Spleen (tissue), 11 donors: Measurements from ENCODE around the gene KCNQ1. TPM values are rescaled to one million over a fixed set of nuclear protein-coding genes. Genes with fewer than 3 reads are reported as not detected.
A peak's percentile ranks its signal among the peaks of the same experiment; 100 is the strongest.

Experiments
- DNase-seq: peaks from one replicate; pipeline ENCODE4 v3.0.0-alpha.2; 2020
- H3K27ac ChIP-seq, 8 donors: fragments of 200-600 bp; sonication (generic) in 7 of 8; 1 replicate in 4 of 8; 2 replicates in 4 of 8; pipeline versions ENCODE4 v1.5.0 to v1.8.0; 2016 to 2021; ENCODE audit warnings: inconsistent platforms in 4 of 8, mild to moderate bottlenecking in 4 of 8, moderate library complexity in 1 of 8
- H3K27me3 ChIP-seq, 7 donors: fragments of 200-600 bp; sonication (generic) in 6 of 7; replicated peaks in 1 of 7; 1 replicate in 4 of 7; 2 replicates in 3 of 7; pipeline versions ENCODE4 v1.5.0 to v1.8.0; 2016 to 2021; ENCODE audit warnings: inconsistent platforms in 3 of 7, mild to moderate bottlenecking in 1 of 7
- H3K36me3 ChIP-seq, 6 donors: fragments of 200-600 bp; sonication (generic) in 5 of 6; 1 replicate in 4 of 6; 2 replicates in 2 of 6; pipeline versions ENCODE4 v1.5.0 to v1.8.0; 2016 to 2021; ENCODE audit warnings: inconsistent platforms in 2 of 6
- H3K4me1 ChIP-seq, 6 donors: fragments of 200-600 bp; sonication (generic) in 5 of 6; 1 replicate in 3 of 6; 2 replicates in 3 of 6; pipeline versions ENCODE4 v1.5.0 to v1.8.0; 2016 to 2021; ENCODE audit warnings: inconsistent platforms in 3 of 6
- H3K4me3 ChIP-seq, 8 donors: fragments of 200-600 bp; sonication (generic) in 7 of 8; 1 replicate in 4 of 8; 2 replicates in 4 of 8; pipeline versions ENCODE4 v1.5.0 to v1.8.0; 2016 to 2021; ENCODE audit warnings: inconsistent platforms in 4 of 8, mild to moderate bottlenecking in 4 of 8, moderate library complexity in 2 of 8
- H3K9me3 ChIP-seq, 8 donors: fragments of 200-600 bp; sonication (generic) in 7 of 8; 1 replicate in 4 of 8; 2 replicates in 4 of 8; pipeline versions ENCODE4 v1.5.0 to v1.8.0; 2016 to 2021; ENCODE audit warnings: inconsistent platforms in 4 of 8
- CTCF ChIP-seq, 11 experiments: fragments of 200-600 bp in 7 of 11; fragments of 450-650 bp in 4 of 11; sonication (generic) in 4 of 11; IDR thresholded peaks in 8 of 11; conservative IDR thresholded peaks in 3 of 11; 1 replicate in 7 of 11; 2 replicates in 4 of 11; pipeline versions ENCODE4 v1.4.0 to v1.8.0; 2016 to 2021; ENCODE audit warnings: antibody characterized with exemption in 11 of 11, inconsistent platforms in 4 of 11, mild to moderate bottlenecking in 1 of 11
- POLR2A ChIP-seq, 3 donors: fragments of 450-650 bp; IDR thresholded peaks; one replicate each; pipeline ENCODE4 v1.5.1; 2017; ENCODE audit warnings: antibody characterized with exemption in 3 of 3, mild to moderate bottlenecking in 1 of 3
- POLR2AphosphoS5 ChIP-seq, 3 donors: sonication (generic); formaldehyde crosslinking; IDR thresholded peaks; one replicate each; pipeline ENCODE4 v1.5.1; 2017; ENCODE audit warnings: antibody characterized with exemption in 3 of 3
- WGBS, 5 donors: extraction: QIAGEN DNeasy Blood & Tissue Kit in 3 of 5; methylation state at CpG; one replicate each; pipeline versions ENCODE4 v1.1.5 to v1.1.7; 2013 to 2018; 5-methylcytosine and 5-hydroxymethylcytosine counted together
- intact Hi-C: fragments of 100-400 bp; cut with DNase I; formaldehyde crosslinking; loops from one replicate; pipeline ENCODE4 v1.15.0; 2023; ENCODE audit warnings: low total_unique reads
- polyA plus RNA-seq, 3 donors: library from polyadenylated mRNA; stranded (reverse); fragments of 200-250 nt; gene quantifications; one replicate each; pipeline ENCODE4 v1.2.1, GENCODE V29; 2013
- total RNA-seq, 7 donors: library from RNA; depleted of rRNA in 3 of 7; stranded (reverse); fragments of >200 nt in 3 of 7; fragmentation: NEBNext Ultra II Directional in 4 of 7; extraction: Animal tissue kit (Norgen Biotek cat#: 25700) in 4 of 7; gene quantifications; one replicate each; pipeline versions ENCODE4 v1.1.0 to v1.2.1, GENCODE V29; 2016 to 2021
- donor health status: healthy with polysubstance abuse.
- donor health status: DM: no; HTN: no; CAD: no; lungs with moderate emphysema.
- donor health status: DM: no; HTN: no; CAD: no.
- donor health status: Bipolar disorder and iron deficiency.
- donor health status: healthy.
- donor health status: DM: no; HTN: no; CAD: no.
- donor health status: DM: yes; HTN: yes; CAD: no.

KCNQ1 gene
- total and polyA plus RNA-seq, 10 donors, result 3.3 to 21.6 (median 13.5) TPM

GRCh38 chr11:2662024-2662312 lies 217.2 kb downstream of the KCNQ1 start:
- H3K4me3 ChIP-seq, result no peak overlapping the region
- TF ChIP-seq POLR2A (IDR thresholded peaks at IDR 0.05) (no peak), CTCF (IDR thresholded peaks at IDR 0.05 in 8 of 11, conservative IDR thresholded peaks at IDR 0.05 in 3 of 11) (no peak), POLR2AphosphoS5 (IDR thresholded peaks at IDR 0.05) (no peak)
- H3K4me1 ChIP-seq, result no peaks in the 10 kb centered on the region
- intact Hi-C loops, result no loop called here
- peaks cover 0 to 32% (median 26%) of the 10 kb centered on the region in 8 donors for H3K9me3 ChIP-seq
- H3K36me3 ChIP-seq, result peaks cover 0 to 60% (median 6%) of the 10 kb centered on the region in 6 donors
- 91 to 99% (median 95%) methylated on average over 4 to 5 of the region's 5 CpGs for WGBS, 5 donors
- peak; percentile 29 for DNase-seq
- H3K27me3 ChIP-seq, result no peaks in the 10 kb centered on the region
- H3K27ac ChIP-seq, result no peak overlapping the region

- Histone ChIP-seq H3K27ac (no peak overlapping the region), H3K27me3 (no peaks in the 10 kb centered on the region), H3K4me3 (no peak overlapping the region), H3K4me1 (no peaks in the 10 kb centered on the region), H3K36me3 (peaks cover 0 to 67% (median 6%) of the 10 kb centered on the region in 6 donors), H3K9me3 (peaks cover 0 to 32% (median 26%) of the 10 kb centered on the region in 8 donors)
- peak; percentile 32 for DNase-seq
- TF ChIP-seq POLR2A (IDR thresholded peaks at IDR 0.05) (no peak), CTCF (IDR thresholded peaks at IDR 0.05 in 8 of 11, conservative IDR thresholded peaks at IDR 0.05 in 3 of 11) (no peak)
- 94 to 95% (median 94%) methylated on average over 19 of the region's 19 CpGs for WGBS, 5 donors
- intact Hi-C loops, result no loop called here
Measured at GRCh38 chr11:2662430-2663299, 217.9 kb downstream of the KCNQ1 start.

GRCh38 chr11:2663506-2663905 lies 218.7 kb downstream of the KCNQ1 start:
- 95 to 100% (median 98%) methylated on average over 1 to 2 of the region's 2 CpGs for WGBS, 5 donors
- peak; percentile 42 for DNase-seq
- TF ChIP-seq POLR2A (IDR thresholded peaks at IDR 0.05) (no peak), POLR2AphosphoS5 (IDR thresholded peaks at IDR 0.05) (no peak), CTCF (IDR thresholded peaks at IDR 0.05 in 8 of 11, conservative IDR thresholded peaks at IDR 0.05 in 3 of 11) (no peak)
- H3K27me3 ChIP-seq, result no peaks in the 10 kb centered on the region
- H3K4me3 ChIP-seq, result no peak overlapping the region
- peaks cover 0 to 67% (median 6%) of the 10 kb centered on the region in 6 donors for H3K36me3 ChIP-seq
- peaks cover 0 to 32% (median 23%) of the 10 kb centered on the region in 8 donors for H3K9me3 ChIP-seq
- intact Hi-C loops, result no loop called here
- H3K4me1 ChIP-seq, result no peaks in the 10 kb centered on the region
- no peak overlapping the region for H3K27ac ChIP-seq

GRCh38 chr11:2663915-2664314 lies 219.1 kb downstream of the KCNQ1 start:
- Histone ChIP-seq H3K4me3 (no peak overlapping the region), H3K27ac (no peak overlapping the region), H3K36me3 (peaks cover 0 to 64% (median 6%) of the 10 kb centered on the region in 6 donors), H3K9me3 (peaks cover 0 to 32% (median 22%) of the 10 kb centered on the region in 8 donors), H3K27me3 (no peaks in the 10 kb centered on the region), H3K4me1 (no peaks in the 10 kb centered on the region)
- TF ChIP-seq POLR2AphosphoS5 (IDR thresholded peaks at IDR 0.05), result no peak
- no peak for TF ChIP-seq CTCF (IDR thresholded peaks at IDR 0.05 in 8 of 11, conservative IDR thresholded peaks at IDR 0.05 in 3 of 11)
- TF ChIP-seq POLR2A (IDR thresholded peaks at IDR 0.05), result no peak
- DNase-seq, result peak; percentile 28
- intact Hi-C loops, result no loop called here
